HG03097 (cell line): ENCODE data around the gene AAK1.

Experiments used
- ATAC-seq: cut with Tn5 transposase; IDR thresholded peaks from one replicate; pipeline ENCODE4 v1.9.1; 2021; ENCODE audit not compliant: unreplicated experiment, low FRiP score

Gene AAK1

DNA sequence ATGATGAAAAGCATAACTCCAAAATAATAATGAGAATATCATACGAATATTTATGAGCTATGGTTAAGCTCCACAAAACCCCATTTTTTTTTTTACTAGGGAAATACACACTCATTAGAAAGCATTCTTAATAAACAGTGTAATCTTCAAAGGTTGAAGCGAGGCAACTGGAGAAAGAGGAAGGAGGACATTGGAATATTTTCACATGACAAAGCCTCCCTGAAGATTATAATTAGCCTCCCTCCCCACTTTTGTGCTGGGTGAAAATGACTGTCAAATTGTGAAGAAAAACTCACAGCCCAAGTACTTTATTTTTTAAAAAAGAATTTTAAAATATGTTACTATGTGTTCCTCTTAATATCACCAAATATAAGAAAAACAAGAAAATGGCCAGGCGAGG lies 142.2 kb downstream of the AAK1 start:
- no peak for ATAC-seq

DNA sequence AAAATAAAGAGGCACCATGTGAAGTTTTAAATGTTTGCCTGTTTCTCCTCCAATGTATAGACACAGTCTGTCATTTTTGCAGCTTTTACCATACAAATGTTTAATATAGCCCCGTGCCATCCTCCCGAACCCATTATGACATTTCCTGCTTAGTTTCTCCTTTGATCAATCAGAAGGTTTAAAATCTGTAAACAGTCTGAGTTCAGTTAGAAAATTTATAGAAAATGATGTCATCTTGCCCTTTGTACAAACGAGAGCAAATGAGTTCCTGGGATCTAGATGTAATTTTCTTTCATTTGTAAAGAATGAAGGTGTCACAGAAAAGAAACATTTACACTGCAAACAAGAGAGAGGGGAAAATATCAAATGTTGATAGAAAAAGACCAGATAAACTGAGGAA lies 143.6 kb downstream of the AAK1 start:
- ATAC-seq = no peak

- ATAC-seq = no peak
These were observed 144.3 kb downstream of the AAK1 start for GRCh38 chr2:69499242-69499641.

GRCh38 chr2:69495861-69496260 lies 147.7 kb downstream of the AAK1 start:
- ATAC-seq = no peak

DNA sequence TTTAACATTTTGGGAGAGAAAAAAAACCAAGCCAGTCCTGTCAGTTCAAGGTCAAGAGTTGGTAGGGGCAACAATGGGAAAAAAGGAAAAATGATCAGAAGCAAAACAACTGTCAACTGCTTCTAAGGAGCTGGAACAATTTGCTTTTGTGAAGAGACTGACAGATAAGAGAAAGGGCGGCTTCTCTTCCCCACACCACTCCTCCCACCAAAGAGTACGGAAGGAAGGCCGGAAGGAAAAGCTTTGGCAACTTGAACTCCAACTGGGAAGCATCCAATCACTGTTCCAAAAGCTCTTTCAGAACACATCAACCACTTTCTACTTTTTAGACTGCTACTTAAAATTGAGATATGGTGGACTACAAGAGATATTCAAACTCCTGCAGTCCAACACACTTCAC lies 148.5 kb downstream of the AAK1 start:
- no peak for ATAC-seq

DNA sequence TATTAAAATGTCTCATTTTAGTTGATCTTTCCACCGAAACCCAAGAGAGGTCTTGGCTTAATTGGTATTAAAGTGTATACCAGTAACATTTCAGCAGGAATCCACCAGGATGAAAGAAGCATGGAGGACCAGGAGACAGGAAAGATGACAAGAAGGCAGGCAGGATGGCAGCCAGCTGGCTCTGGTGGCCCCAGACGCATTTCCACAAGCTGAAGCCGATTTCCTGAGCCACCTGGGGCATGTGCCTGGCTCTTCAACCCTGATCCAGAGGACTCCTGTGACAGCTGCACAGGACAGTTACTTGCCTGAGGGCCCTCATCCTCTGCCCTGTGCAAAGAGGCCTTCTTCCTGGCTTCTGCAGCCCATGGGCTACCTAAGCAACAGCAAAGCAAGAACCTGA lies 149.4 kb downstream of the AAK1 start:
- no peak for ATAC-seq

- ATAC-seq = no peak
These were observed 150.3 kb downstream of the AAK1 start for GRCh38 chr2:69493268-69493667.

GRCh38 chr2:69491864-69492263 lies 151.7 kb downstream of the AAK1 start:
- no peak for ATAC-seq

DNA sequence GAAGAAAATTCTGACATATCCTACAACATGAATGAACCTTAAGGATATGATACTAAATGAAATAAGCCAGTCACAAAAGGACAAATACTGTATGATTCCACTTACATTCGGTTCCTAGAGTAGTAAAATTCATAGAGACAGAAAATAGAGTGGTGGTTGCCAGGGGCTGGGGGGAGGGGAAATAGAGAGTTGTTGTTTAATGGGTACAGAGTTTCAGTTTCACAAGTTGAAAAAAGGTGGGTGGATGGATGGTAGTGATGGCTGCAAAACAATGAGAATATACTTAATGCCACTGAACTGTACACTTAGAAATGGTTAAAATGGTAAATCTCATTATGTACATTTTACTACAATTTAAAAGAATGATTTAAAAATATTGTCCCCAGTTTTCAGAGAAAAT lies 153.1 kb downstream of the AAK1 start:
- ATAC-seq = no peak

- no peak for ATAC-seq
These were observed 153.7 kb downstream of the AAK1 start for GRCh38 chr2:69489793-69490192.

GRCh38 chr2:69483696-69484095 lies 159.8 kb downstream of the AAK1 start:
- no peak for ATAC-seq

GRCh38 chr2:69483024-69483423 lies 160.5 kb downstream of the AAK1 start:
- ATAC-seq = no peak

GRCh38 chr2:69482471-69482870 lies 161.1 kb downstream of the AAK1 start:
- ATAC-seq = no peak

DNA sequence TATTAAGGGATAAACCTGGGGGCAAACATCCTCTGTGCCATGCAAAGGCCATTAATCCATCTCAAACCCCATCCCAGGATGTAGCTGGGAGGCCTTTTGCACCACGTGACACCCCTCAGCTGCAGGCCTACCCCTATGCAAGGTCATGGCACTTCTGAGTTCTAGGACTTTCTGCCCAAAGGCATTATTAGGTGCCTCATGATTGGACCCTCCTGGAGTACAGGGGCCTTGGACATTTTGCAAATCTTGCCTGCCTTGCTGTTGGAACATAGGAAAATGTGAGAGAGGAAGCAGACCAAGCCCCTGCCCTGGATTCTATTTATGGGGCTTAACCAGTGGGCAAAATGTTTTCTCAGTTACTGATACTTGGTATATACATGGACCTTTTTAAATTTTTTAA lies 162.1 kb downstream of the AAK1 start:
- no peak for ATAC-seq

DNA sequence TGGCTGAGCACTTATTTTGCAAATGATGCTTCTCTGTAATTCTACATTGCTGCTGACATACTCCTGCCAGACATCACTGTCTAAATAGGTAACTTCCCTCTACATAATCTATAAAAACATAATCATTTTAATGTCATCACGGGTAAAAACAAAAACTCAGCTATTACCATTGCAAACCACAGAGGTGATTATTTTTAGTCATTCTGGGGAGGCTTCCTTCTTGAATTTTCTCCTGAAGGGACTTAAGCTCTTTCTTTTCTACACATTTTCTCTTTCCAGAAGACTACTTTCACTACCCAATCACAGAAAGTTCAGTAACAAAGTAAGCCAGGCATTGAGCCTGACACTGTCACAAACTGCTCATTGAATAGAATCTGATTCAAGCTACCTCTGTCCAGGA lies 165.9 kb downstream of the AAK1 start:
- ATAC-seq = no peak

- no peak for ATAC-seq
These were observed 168.9 kb downstream of the AAK1 start for GRCh38 chr2:69474688-69475087.

GRCh38 chr2:69471793-69472192 lies 171.7 kb downstream of the AAK1 start:
- no peak for ATAC-seq

DNA sequence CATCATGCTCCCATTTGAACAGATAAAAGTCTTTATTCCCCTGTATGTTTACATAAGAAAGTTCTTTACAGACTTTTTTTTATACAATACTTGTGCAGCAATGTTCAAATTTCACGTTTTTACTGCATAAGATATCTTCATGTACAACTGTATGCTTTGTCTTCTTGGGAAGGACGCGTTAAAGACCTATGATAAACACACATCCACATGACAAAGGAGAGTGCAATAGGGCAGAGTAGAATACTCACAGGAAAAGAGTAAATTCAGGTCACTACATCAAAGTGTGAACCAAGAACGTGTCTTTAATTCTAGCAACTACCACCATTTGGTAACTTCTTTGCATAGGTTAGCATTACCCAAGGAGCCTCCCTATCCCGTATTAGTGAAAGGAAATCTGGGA lies 172.6 kb downstream of the AAK1 start:
- ATAC-seq = no peak

GRCh38 chr2:69469784-69470183 lies 173.8 kb downstream of the AAK1 start:
- ATAC-seq = no peak

GRCh38 chr2:69469375-69469774 lies 174.2 kb downstream of the AAK1 start:
- no peak for ATAC-seq

DNA sequence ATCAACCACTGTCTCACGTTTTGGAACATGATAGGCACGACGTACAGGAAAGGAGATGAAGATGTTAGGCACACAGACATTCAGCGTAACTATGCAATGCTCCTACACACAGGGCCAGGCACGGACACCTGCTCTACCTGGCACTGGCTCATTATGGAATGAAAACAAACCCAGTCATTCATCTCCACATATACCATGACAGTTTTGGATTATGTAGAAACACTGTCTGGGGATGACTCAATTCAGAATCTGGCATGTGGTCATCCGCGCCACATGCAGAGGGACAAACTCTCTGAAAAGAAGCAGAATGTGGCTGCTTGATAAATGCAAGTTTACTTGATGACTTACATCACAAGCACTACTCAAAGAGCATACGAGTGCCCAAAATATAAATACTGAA lies 176.8 kb downstream of the AAK1 start:
- ATAC-seq = no peak

- ATAC-seq = no peak
These were observed 177.8 kb downstream of the AAK1 start for GRCh38 chr2:69465513-69466456.

DNA sequence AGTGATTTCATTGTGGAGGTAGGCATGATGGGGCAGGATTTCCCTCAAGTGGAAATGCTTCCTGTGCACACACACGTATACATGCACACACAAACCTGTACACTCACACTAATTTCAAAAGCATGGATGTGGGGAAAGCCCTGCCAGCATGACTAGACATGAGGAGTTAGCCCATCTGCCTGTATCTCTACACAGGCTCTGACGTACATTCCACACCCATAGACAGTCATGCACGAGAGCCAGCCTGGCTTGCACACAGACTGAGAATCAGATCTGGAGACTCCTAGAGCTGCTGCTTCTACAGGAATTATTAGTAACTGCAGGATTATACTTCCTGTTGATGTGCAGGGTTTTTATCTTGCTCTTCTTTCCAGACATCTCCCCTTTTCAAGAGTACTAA lies 179.0 kb downstream of the AAK1 start:
- ATAC-seq = no peak
